ENCODE results near the gene MUC2.

The MUC2 gene

GRCh38 chr11:1088927-1089737 lies 14.5 kb downstream of the MUC2 start:
- no peak for DNase-seq

DNA sequence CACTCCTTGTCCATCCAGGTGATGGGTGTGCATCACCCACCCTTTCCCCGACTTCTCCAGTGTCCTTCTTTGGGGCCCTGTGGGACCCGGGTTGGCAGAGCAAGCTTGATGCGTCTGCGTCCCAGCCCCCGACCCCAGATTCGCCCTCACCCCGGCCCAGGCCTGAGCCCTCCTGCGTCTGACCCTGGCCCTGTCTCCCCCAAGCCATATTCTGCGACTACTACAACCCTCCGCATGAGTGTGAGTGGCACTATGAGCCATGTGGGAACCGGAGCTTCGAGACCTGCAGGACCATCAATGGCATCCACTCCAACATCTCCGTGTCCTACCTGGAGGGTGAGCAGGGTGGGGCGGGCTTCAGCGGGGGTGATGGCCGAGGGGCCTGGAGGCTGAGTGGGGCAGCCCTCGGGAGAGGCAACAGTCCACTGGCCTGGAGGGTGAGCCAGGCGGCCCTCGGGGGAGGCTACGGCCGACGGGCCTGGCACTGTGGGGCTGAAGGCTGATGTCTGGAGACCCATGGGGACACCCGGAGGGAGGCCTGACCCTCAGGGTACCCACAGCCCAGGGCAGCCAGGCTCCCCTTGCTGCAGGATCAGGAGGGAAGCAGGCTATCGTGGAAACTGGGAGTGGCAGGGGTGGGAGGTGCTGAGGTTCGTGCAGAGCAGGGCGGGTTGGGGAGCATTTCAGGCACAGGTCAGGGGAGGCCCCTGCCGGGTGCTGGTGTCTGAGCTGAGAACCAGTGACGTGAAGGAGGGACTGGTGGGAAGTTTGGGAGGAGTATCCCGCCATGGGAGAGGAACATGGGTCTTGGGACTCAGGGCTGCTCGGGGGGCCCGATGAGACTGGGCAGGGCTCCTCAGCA lies 15.3 kb downstream of the MUC2 start:
- no peak for DNase-seq

DNA sequence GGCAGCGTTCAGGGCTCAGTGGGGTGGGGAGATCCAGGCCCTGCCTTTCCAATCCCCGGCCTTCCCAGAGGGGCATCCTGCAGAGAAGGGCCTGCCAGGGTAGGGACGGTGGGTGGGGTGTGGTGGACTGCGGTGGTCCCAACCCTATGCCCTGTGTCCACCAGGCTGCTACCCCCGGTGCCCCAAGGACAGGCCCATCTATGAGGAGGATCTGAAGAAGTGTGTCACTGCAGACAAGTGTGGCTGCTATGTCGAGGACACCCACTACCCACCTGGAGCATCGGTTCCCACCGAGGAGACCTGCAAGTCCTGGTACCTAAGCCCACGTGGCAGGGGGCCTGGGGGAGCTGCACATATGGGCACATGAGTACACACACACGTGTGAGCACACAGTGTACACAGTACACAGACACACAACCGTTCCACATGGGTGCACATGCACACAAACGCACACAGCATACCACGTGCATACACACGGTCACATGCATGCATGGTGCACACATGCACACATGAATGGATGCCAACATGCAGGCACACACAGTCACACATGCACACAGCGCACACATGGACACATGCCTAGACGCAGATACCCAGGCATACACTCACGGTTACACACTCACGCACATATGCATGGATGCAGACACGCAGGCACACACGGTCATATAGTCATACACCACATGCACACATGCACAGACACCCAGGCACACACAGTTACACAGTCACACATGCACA lies 16.1 kb downstream of the MUC2 start:
- no peak for DNase-seq

DNA sequence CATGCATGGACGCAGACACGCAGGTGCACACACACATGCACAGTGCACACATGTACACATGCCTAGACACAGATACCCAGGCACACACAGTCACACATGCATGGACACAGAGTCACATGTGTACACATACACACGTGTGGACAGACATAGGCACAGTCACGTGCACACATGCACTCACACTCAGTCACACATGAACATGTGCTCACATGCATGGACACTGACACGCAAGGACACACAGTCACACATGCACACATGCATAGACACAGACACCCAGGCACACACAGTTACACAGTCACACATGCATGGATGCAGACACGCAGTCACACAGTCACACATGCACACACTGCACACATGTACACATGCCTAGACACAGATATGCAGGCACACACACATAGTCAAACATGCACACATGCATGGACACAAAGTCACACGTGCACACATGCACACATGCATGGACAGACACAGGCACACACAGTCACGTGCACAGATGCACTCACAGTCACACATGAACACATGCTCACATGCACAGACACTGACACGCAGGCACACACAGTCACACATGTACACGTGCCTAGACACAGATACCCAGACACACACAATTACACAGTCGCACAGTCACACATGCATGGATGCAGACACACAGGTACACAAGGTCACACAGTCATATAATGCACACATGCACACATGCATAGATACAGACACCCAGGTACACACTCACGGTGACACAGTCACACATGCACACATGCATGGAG lies 16.8 kb downstream of the MUC2 start:
- no peak for DNase-seq

DNA sequence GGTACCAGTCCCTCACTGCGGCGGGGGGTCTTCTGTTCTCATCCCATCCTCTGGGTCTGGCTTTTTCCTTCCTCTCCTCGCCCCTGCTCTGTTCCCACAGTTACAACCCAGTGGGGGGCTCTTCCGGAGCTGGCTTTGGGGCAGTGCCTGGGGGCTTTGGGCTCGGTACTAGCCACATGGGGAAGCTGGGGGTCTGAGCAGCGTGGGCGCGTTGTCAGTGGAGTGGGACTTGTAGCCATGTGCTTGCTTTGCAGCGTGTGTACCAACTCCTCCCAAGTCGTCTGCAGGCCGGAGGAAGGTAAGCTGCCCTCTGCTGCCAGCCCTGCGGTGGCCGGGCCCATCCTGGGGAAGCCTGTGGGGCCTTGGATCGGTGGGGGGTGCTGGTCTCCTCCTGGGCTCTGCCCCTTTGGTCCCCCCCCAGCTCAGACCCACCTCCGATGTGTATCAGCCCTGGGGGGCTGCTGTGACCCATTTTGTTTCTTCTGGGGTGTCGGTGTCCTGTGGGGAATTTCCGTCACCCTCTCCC lies 17.5 kb downstream of the MUC2 start:
- no peak for DNase-seq

- DNase-seq = no peak
Measured at GRCh38 chr11:1092919-1093318, 18.2 kb downstream of the MUC2 start.

- DNase-seq = no peak
Measured at GRCh38 chr11:1099519-1100355, 25.1 kb downstream of the MUC2 start.

GRCh38 chr11:1100417-1101245 lies 26.0 kb downstream of the MUC2 start:
- DNase-seq = no peak

DNA sequence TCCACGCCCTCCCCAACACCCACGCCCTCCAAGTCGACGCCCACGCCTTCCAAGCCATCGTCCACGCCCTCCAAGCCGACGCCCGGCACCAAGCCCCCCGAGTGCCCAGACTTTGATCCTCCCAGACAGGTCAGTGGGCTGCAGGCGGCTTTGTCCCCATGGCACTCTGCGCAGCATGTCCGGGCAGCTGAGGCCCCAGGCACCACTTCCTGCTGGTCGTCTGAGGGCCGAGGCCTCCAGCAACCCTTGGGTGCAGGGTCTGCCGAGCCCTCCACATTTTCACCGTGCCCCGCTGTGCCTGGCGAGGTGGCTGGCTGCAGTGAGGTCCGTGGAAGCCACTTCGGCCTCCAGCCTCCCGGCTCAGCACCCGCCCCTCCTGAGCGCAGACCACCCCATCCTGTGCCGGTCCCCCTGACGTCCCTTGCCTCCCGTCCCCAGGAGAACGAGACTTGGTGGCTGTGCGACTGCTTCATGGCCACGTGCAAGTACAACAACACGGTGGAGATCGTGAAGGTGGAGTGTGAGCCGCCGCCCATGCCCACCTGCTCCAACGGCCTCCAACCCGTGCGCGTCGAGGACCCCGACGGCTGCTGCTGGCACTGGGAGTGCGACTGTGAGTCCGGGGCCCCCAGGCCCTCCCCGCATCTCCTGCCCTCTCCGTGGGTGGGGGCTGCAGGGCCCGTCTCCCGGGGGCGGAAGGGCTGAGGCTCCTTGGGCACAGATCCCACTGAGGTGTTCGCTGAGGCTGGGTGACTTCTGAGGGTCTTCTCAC lies 26.8 kb downstream of the MUC2 start:
- DNase-seq = no peak

DNA sequence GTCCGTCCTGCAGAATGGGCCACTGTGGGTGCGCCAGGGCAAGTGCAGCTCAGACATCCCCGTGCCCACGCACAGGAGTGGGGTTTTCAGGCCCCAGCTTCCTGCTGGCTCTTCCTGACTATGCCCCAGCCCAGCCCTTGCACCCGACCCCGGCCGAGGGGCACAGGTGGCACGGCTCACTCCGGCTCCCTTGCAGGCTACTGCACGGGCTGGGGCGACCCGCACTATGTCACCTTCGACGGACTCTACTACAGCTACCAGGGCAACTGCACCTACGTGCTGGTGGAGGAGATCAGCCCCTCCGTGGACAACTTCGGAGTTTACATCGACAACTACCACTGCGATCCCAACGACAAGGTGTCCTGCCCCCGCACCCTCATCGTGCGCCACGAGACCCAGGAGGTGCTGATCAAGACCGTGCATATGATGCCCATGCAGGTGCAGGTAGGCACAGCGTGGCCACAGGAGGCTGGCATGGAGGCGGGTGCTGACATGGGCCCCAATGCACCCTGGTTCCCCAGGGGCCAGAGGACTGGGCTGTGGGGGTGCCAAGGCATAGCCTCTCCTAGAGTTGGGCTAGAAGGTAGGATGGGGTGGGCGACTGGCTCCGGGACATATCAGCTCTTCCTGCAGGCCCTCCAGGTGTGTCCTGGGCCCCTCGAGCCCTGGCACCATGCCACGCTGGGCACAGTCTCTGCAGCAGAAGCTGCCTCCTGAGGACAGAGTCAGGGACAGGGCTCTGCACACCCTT lies 27.7 kb downstream of the MUC2 start:
- no peak for DNase-seq

DNA sequence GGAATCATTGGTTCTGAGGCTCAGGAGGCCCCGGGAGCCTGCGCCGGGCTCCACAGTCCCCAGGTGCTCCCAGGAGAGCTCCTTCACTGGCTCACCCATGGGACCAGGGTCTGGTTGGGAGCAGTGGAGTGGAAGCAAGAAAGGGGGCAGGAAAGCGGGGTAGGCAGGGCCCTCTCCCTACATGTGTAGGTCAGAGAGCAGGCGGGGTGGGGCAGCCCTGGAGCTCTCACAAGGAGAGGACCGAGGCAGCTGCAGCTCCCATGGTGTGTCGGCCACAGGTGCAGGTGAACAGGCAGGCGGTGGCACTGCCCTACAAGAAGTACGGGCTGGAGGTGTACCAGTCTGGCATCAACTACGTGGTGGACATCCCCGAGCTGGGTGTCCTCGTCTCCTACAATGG lies 28.3 kb downstream of the MUC2 start:
- DNase-seq = no peak

DNA sequence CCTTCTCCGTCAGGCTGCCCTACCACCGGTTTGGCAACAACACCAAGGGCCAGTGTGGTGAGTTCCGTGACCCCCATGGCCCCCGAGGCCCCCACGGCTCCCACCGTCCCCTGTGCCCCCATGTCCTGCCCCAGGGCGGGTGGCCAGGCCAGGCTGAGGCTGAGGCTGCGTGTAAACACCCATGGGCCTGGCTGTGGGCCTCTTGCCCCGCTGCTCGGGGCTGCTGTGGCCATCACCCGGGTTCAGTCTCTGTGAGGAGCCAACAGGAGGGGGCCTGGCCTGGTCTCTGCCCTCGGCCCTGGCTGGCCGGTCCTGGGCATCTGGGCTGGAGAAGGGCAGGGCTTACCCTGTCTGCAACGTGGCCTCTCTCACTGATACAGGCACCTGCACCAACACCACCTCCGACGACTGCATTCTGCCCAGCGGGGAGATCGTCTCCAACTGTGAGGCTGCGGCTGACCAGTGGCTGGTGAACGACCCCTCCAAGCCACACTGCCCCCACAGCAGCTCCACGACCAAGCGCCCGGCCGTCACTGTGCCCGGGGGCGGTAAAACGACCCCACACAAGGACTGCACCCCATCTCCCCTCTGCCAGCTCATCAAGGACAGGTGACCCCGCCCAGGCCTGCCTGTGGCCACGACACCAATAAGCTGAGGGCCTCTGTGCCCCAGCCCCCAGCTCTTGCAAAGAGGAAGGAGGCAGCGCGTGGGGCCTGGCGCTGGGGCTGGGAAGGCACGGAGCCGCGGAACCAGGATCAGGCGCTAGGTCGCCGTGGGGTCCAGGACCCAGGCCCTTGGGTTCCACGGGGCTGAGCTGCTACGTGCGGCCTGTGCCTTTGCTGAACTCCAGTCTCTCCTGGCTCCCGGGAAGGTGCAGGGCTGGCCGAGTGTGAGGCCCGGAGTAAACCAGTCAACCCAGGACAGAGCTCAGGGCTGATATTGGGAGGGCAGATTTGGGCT lies 29.0 kb downstream of the MUC2 start:
- DNase-seq = no peak

- DNase-seq = no peak
Measured at GRCh38 chr11:1104411-1105182, 29.9 kb downstream of the MUC2 start.

DNA sequence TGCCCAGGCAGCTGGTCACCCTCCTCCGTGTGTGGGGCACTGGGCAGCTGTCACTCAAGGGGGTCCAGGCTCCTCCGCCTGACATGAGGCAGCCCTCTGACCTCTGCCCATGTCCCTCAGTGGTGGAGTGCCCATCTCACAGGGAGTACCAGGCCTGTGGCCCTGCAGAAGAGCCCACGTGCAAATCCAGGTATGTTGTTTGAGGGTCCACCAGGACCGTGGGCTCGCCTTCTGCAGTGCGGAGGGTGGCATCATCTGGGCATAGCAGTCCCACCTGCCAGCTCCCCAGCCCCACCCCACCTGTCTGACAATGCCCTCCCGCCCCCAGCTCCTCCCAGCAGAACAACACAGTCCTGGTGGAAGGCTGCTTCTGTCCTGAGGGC lies 30.5 kb downstream of the MUC2 start:
- DNase-seq = no peak

DNA sequence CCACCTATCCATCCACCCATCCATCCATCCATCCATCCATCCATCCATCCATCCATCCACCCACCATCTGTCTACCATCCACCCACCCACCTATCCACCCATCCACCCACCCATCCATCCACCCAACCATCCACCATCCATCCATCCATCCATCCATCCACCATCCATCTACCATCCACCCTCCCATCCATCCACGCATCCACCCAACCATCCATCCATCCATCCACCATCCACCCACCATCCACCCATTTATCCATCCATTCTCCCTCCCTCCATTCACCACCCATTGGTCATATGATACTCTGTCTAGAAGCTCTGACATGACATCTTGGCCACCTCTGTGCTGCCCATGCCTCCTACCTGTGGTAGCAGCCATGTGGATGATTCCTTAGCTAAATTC lies 31.7 kb downstream of the MUC2 start:
- DNase-seq = no peak

DNA sequence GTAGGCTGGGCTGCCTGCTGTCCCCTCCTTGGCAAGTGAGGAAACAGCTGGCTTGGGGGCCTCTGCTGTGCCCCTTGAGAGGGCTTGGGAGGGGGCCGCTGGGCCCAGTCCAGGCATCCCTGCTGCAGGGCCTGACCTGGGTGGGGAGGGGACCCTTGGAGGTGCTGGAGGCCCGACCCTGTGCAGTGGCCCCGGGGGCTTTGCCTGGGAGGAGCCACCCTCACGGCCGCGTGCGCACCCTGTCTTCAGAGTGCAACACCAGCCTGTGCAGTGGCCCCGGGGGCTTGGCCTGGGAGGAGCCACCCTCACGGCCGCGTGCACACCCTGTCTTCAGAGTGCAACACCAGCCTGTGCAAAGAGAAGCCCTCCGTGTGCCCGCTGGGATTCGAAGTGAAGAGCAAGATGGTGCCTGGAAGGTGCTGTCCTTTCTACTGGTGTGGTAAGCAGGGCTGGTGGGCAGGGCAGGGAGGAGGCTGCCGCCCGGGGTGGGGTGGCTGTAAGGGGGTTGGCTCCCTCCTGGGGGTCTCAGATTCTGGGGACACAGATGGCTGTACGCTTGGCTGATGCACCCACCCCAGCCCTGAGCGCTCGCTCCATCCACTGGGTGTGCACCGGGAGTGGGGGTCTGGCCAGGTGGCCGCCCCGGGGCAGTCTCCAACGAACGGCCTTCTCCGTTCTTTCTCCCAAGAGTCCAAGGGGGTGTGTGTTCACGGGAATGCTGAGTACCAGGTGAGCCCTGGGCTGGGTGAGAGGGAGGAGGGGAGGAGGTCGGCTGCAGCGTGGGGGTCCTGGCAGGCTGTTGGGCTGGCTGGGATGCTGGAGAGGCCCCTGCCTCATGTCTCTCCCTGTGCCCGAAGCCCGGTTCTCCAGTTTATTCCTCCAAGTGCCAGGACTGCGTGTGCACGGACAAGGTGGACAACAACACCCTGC lies 32.9 kb downstream of the MUC2 start:
- no peak for DNase-seq
